Fibroblast of the aortic adventitia (primary cell): Measurements from ENCODE around the gene VPS36. TPM values are rescaled to one million over a fixed set of nuclear protein-coding genes. Genes with fewer than 3 reads are reported as not detected.

Experiments
- DNase-seq: peaks from one replicate; pipeline ENCODE4 v3.0.0-alpha.2; 2010; ENCODE audit warnings: low read depth
- H3K4me3 ChIP-seq: 2 replicates; pipeline ENCODE4 v1.5.1; 2011; ENCODE audit warnings: low read depth, mild to moderate bottlenecking, control low read depth, low read length, moderate library complexity
- total RNA-seq: library from RNA; depleted of rRNA; stranded (reverse); fragments of >200 nt; gene quantifications from 2 replicates; pipeline ENCODE4 v1.2.3, GENCODE V29; 2012; ENCODE audit warnings: low replicate concordance
- TF ChIP-seq, protein P1 (sequence below): IDR thresholded peaks from 2 replicates; pipeline ENCODE4 v1.5.1; 2011; ENCODE audit warnings: mild to moderate bottlenecking, low read length, control low read depth, inconsistent platforms; ENCODE audit not compliant: insufficient read depth

VPS36 gene
- total RNA-seq, 1 donor = 39.1 TPM

DNA sequence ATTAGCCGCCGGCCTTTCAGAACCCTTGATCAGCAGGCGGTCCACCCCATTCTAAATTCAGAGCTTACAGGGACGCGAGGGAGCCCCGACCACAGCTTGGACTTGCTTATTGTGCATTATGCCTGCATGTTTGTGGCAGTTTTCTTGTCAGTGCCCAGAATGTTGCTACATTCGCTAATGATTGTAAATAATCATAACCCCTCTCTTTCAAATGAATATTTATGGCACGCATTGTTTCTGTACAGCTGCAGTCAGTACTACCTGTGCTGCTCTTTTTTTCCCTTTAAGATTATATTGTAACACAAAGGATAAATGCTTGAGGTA lies 321 bp upstream of the VPS36 start:
- DNase-seq = no peak
- TF ChIP-seq, protein P1, sequence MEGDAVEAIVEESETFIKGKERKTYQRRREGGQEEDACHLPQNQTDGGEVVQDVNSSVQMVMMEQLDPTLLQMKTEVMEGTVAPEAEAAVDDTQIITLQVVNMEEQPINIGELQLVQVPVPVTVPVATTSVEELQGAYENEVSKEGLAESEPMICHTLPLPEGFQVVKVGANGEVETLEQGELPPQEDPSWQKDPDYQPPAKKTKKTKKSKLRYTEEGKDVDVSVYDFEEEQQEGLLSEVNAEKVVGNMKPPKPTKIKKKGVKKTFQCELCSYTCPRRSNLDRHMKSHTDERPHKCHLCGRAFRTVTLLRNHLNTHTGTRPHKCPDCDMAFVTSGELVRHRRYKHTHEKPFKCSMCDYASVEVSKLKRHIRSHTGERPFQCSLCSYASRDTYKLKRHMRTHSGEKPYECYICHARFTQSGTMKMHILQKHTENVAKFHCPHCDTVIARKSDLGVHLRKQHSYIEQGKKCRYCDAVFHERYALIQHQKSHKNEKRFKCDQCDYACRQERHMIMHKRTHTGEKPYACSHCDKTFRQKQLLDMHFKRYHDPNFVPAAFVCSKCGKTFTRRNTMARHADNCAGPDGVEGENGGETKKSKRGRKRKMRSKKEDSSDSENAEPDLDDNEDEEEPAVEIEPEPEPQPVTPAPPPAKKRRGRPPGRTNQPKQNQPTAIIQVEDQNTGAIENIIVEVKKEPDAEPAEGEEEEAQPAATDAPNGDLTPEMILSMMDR = no peak
- H3K4me3 ChIP-seq = peak overlapping the region; percentile 53

DNA sequence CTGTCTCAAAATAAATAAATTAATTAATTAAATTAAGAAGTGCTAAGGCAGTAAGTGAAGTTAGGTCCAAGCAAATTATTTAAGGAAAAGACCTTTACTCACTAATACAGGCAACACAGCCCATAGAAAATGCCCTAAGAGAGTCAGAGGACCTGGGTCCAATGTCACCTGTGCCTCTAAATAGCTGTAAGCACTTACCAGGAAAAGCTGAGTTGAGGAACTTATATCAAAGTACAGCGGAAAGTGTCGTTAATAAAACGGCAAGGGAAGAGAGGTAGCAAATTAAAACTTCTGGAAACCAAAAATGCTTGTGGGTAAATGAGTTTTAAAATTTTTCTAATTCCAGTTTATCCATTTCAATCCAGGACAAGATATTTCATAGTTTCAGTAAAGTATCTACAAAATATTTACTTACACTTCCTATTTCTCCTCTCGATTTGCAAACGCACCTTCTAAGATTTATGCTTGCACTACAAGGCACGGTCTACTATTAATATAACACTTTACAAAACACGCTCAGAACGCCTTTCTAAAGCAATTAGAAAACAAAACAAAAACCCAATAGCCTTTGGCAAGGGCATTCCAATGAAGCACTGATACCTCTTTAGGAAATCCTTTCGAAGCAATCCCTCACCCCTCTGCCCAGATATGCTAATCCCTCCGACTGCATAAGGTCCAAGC lies 963 bp downstream of the VPS36 start:
- H3K4me3 ChIP-seq = peak overlapping the region; percentile 83
- no peak for DNase-seq
- TF ChIP-seq, protein P1 = no peak

DNA sequence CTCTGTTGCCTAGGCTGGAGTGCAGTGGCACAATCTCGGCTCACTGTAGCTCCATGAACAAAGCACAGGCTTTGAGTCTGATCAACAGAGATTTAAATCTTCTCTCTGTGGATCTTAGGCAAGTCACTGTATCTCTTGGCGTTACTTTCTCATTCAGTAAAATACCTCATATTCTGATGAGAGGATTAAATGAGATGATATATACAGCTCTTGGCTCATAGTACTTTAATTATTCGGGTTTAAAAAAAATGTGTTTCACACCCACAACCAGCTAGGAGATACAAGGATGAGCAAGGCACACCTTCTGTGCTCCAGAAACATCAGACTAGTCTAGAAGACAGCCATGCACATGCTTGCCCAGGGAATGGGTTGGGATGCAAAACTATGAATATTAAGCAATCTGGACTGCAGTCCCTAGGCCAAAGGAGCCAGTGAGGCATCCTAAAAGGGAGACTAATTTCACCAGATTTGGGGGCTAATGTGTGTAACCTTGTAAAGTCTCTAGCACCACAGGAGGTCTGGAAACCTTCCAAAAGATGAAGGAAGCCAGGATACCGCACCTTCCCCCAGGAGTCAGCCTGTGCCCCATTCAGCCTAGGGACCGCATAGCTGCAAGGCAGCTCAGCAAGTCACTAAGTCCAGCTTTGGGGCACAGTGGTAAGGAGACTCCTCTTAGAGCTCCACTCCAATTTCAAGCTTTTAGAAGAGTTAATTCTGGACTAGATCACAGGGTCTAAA lies 2.5 kb downstream of the VPS36 start:
- TF ChIP-seq, protein P1 = no peak
- no peak for DNase-seq
- H3K4me3 ChIP-seq = peak overlapping the region; percentile 37

DNA sequence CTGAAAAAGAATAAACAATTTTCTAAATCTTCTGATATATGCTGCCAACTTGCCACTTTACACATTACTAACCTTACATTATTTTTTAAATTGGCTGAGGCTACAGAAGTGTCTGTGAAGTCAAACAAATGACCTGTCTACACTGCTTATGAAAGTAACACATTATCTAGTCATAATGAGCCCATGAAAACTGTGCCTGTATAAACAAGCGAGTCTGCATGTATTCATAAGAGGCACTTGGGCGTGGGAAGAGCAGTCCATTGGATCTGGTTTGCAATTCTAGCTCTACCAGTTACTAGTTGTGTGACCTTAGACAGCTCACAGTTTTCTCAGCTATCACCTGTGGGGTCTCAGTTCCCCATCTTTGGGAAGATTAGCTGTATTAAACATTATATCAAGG lies 3.1 kb downstream of the VPS36 start:
- TF ChIP-seq, protein P1 = no peak
- no peak overlapping the region for H3K4me3 ChIP-seq
- DNase-seq = no peak

DNA sequence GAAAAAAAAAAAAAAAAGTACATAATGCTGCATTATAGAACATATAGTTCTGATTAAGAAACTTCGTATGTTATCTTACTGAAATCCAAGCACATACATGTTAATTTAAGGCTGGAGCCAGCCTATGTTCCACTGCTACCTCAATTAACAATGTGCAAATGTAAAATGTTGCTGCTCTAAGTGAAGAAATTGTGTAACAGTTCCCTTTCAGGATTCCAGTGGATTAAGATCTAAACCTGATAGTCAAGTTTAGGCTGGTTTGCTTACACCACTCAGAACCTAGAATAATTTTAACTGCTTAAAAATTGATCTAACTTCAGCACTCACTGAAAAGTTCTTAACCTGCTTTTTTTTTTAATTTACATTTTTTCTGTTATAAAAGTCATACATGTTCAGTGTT lies 4.2 kb downstream of the VPS36 start:
- peak; percentile 11 for DNase-seq
- no peak overlapping the region for H3K4me3 ChIP-seq
- TF ChIP-seq, protein P1 = no peak

DNA sequence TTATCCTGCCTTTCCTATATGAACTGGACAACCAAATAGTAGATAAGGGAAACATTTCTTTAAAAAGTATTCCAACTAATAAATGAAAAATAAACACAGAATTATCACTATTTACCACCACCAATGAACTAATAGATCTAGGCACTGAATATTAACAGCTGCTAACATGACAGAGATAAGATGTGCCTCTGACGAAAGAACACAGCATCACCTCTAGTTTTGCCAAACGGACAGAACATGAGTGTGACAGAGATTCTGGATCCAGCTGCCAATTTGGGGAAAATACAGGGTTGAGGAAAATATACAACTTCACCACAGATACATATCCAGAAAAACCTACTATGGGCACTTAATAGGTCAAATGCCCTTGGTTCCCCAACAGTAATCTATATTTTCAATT lies 18.0 kb downstream of the VPS36 start:
- H3K4me3 ChIP-seq = no peak overlapping the region

More for the DNA sequence above, 18.0 kb downstream of the VPS36 start:
- TF ChIP-seq, protein P1 = no peak
- no peak for DNase-seq
